Measurements from ENCODE around the gene FN1.

FN1 gene

GRCh38 chr2:215454519-215455246 lies 18.8 kb upstream of the FN1 start:
- H3K4me3 ChIP-seq (replicated peaks; ENCODE audit: low read depth, low read length), result no peak overlapping the region
- DNase-seq (ENCODE audit: low read depth), result peak; percentile 74
- peak; percentile 85 for TF ChIP-seq CTCF (IDR thresholded peaks at IDR 0.05; ENCODE audit: low read length, missing control alignments)

GRCh38 chr2:215452725-215453124 lies 16.9 kb upstream of the FN1 start:
- DNase-seq (ENCODE audit: low read depth), result no peak
- H3K4me3 ChIP-seq (replicated peaks; ENCODE audit: low read depth, low read length), result no peak overlapping the region
- no peak for TF ChIP-seq CTCF (IDR thresholded peaks at IDR 0.05; ENCODE audit: low read length, missing control alignments)

GRCh38 chr2:215451012-215451756 lies 15.3 kb upstream of the FN1 start:
- no peak overlapping the region for H3K4me3 ChIP-seq (replicated peaks; ENCODE audit: low read depth, low read length)
- peak; percentile 87 for DNase-seq (ENCODE audit: low read depth)
- no peak for TF ChIP-seq CTCF (IDR thresholded peaks at IDR 0.05; ENCODE audit: low read length, missing control alignments)

- DNase-seq (ENCODE audit: low read depth), result no peak
Measured at GRCh38 chr2:215450188-215451011, 14.5 kb upstream of the FN1 start.

GRCh38 chr2:215447673-215448081 lies 11.8 kb upstream of the FN1 start:
- DNase-seq (ENCODE audit: low read depth), result no peak
- TF ChIP-seq CTCF (IDR thresholded peaks at IDR 0.05; ENCODE audit: low read length, missing control alignments), result no peak
- no peak overlapping the region for H3K4me3 ChIP-seq (replicated peaks; ENCODE audit: low read depth, low read length)

More at GRCh38 chr2:215450188-215451011, 14.5 kb upstream of the FN1 start:
- TF ChIP-seq CTCF (IDR thresholded peaks at IDR 0.05; ENCODE audit: low read length, missing control alignments), result no peak
- no peak overlapping the region for H3K4me3 ChIP-seq (replicated peaks; ENCODE audit: low read depth, low read length)

GRCh38 chr2:215447056-215447455 lies 11.2 kb upstream of the FN1 start:
- DNase-seq (ENCODE audit: low read depth), result no peak
- H3K4me3 ChIP-seq (replicated peaks; ENCODE audit: low read depth, low read length), result no peak overlapping the region
- no peak for TF ChIP-seq CTCF (IDR thresholded peaks at IDR 0.05; ENCODE audit: low read length, missing control alignments)
